ENCODE results near the gene AP2A1. TPM values are rescaled to one million over a fixed set of nuclear protein-coding genes. Genes with fewer than 3 reads are reported as not detected.

AP2A1 gene
- total and polyA plus RNA-seq, 10 of the 15 experiments (the other 5 are each of a cell fraction or from before 2014, with no cell fraction given) = 0.68 to 78.8 (median 33.8) TPM

DNA sequence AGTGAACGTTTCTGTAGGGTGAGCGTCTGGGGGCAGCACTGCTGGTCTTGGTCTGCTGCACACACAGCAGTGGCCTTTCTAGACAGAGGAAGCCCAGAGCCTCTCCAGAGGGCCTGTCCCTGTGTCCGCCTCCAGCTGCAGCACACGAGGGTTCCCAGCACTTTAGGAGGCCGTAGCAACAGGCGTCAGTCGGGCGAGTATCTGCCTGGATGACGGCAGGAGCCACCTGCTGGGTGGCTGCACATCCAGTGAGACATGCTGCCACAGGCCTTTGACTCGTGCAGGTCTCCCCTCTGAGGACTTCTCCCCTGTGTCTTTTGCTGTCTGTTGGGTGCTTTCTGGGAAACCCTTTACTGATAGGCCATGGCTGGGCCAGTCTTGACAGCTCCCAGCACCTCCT lies 22.1 kb downstream of the AP2A1 start:
- TF ChIP-seq MYC (IDR thresholded peaks at IDR 0.05; ENCODE audit: insufficient read depth, insufficient read length, insufficient replicate concordance, low read length, severe bottlenecking) (no peak), ZBED1 (IDR thresholded peaks at IDR 0.05; ENCODE audit: borderline replicate concordance) (no peak), JUND (IDR thresholded peaks at IDR 0.05; ENCODE audit: low read depth, low read length) (no peak), ZNF622 (IDR thresholded peaks at IDR 0.05) (no peak), GATAD2B (conservative IDR thresholded peaks at IDR 0.05; ENCODE audit: low read depth) (no peak), NFXL1 (IDR thresholded peaks at IDR 0.05; ENCODE audit: borderline replicate concordance) (no peak)
- TF ChIP-seq, protein P1, sequence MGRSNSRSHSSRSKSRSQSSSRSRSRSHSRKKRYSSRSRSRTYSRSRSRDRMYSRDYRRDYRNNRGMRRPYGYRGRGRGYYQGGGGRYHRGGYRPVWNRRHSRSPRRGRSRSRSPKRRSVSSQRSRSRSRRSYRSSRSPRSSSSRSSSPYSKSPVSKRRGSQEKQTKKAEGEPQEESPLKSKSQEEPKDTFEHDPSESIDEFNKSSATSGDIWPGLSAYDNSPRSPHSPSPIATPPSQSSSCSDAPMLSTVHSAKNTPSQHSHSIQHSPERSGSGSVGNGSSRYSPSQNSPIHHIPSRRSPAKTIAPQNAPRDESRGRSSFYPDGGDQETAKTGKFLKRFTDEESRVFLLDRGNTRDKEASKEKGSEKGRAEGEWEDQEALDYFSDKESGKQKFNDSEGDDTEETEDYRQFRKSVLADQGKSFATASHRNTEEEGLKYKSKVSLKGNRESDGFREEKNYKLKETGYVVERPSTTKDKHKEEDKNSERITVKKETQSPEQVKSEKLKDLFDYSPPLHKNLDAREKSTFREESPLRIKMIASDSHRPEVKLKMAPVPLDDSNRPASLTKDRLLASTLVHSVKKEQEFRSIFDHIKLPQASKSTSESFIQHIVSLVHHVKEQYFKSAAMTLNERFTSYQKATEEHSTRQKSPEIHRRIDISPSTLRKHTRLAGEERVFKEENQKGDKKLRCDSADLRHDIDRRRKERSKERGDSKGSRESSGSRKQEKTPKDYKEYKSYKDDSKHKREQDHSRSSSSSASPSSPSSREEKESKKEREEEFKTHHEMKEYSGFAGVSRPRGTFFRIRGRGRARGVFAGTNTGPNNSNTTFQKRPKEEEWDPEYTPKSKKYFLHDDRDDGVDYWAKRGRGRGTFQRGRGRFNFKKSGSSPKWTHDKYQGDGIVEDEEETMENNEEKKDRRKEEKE (IDR thresholded peaks at IDR 0.05) = no peak
- TF ChIP-seq, protein P2, sequence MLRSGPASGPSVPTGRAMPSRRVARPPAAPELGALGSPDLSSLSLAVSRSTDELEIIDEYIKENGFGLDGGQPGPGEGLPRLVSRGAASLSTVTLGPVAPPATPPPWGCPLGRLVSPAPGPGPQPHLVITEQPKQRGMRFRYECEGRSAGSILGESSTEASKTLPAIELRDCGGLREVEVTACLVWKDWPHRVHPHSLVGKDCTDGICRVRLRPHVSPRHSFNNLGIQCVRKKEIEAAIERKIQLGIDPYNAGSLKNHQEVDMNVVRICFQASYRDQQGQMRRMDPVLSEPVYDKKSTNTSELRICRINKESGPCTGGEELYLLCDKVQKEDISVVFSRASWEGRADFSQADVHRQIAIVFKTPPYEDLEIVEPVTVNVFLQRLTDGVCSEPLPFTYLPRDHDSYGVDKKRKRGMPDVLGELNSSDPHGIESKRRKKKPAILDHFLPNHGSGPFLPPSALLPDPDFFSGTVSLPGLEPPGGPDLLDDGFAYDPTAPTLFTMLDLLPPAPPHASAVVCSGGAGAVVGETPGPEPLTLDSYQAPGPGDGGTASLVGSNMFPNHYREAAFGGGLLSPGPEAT (IDR thresholded peaks at IDR 0.05; ENCODE audit: low read depth) = no peak
- Histone ChIP-seq H4K20me1 (ENCODE audit: control insufficient read depth, insufficient read depth) (no peaks in the 10 kb centered on the region), H3K36me3 (ENCODE audit: control insufficient read depth in 2 of 2, insufficient read depth in 2 of 2, low read length in 1 of 2) (peaks cover 8 to 12% of the 10 kb centered on the region in 2 experiments; a peak in 3 of 4 replicates), H3K27me3 (replicated peaks in 1 of 2; ENCODE audit: control insufficient read depth in 2 of 2, insufficient read depth in 2 of 2, low read length in 1 of 2) (no peaks in the 10 kb centered on the region), H3K4me2 (ENCODE audit: control insufficient read depth, insufficient read depth) (no peak overlapping the region), H3K27ac (ENCODE audit: control insufficient read depth, insufficient read depth) (no peak overlapping the region), H3K4me3 (no peak overlapping the region), H3K9me3 (replicated peaks; ENCODE audit: control insufficient read depth, insufficient read depth, low read length) (no peaks in the 10 kb centered on the region), H3K9ac (ENCODE audit: control insufficient read depth, insufficient read depth, low read length) (no peak overlapping the region), H3K4me1 (ENCODE audit: control insufficient read depth, insufficient read depth, low read length) (no peaks in the 10 kb centered on the region), H3K79me2 (ENCODE audit: control insufficient read depth, insufficient read depth, low read length) (no peaks in the 10 kb centered on the region), H2AFZ (ENCODE audit: control insufficient read depth, low read depth, low read length) (no peak overlapping the region)
- ATAC-seq (no peak), DNase-seq (ENCODE audit: low read depth, low spot score) (no peak), FAIRE-seq (no peak)
- in situ Hi-C loops (cut with MboI) (no loop called here), intact Hi-C loops (cut with micrococcal nuclease; ENCODE audit: unreplicated experiment) (no loop called here)
- SMC1A ChIA-PET (ENCODE audit: uncharacterized antibody, unreplicated experiment) = no interaction called here
- 81% methylated on average over 10 of the region's 10 CpGs for WGBS (ENCODE audit: insufficient coverage, insufficient replicate concordance, low lambda C conversion rate, missing lambda C conversion rate)
- RAD21 ChIA-PET (ENCODE audit: unreplicated experiment) = no interaction called here
- POLR2A ChIA-PET = no interaction called here
- BruUV-seq (replicated peaks) = no TSS peak
- CTCF ChIA-PET = interaction anchor here (0.6 kb wide), 1 partner anchor 61 kb away, joined by 3 read pairs; no protein-coding TSS in a partner anchor

Data from GM12878 (cell line).